ENCODE results near the gene SQSTM1.

SQSTM1 gene

DNA sequence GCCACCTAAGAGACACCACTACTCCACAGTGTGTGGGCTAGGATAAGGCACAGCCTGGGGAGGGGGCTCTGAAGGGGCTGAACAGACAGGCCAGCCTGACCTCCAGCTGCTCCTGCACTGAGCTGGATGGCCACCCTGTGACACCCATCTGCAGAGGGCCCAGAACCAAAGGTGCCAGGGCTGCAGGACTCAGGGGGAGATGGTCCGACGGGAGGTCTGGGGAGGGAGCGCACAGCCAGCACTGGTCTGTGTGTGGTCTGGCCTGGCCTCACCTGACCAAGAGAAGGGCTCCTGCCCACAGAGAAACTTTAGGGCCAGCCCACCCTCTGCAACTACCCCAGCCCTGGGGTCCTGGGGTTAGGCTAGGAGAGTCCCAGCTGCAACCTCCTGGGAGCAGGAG, 26.1 kb upstream of the SQSTM1 start:
- no peak for DNase-seq

DNA sequence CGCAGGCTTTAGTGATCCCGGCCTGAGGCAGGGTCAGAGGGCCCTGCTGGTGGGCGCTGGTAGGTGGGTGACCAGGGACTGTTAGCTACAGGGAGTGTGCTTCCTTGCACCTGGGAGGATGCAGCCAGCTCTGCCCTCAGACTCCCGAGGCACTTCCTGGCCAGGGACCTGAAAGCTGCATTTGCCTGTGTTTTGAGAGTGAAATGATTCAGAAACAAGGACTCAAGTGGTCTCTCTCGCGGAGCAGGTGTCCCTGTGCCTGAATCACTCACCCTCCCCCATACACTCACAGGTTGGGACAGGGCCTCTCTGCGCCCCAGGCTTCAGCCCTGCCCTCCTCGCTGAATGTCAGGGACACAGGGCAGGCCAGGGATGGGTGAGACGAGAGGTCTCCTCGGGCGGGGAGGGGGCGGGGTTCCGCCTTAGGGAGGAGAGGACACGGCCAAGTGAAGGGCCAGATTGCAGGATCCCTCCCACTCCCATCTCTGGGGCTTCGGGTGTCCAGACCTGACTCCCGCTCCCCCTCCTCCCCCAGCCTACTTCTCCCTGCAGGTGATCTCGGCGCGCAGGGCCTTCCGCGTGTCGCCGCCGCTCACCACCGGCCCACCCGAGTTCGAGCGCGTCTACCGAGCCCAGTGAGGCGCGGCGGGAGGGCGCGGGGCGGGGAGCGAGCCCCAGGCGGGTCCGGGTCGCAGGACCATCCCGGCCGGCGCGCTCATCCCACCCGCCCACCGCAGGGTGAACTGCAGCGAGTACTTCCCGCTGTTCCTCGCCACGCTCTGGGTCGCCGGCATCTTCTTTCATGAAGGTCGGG, 25.4 kb upstream of the SQSTM1 start:
- DNase-seq: peak in 1 of 56 donors; percentile 25

DNA sequence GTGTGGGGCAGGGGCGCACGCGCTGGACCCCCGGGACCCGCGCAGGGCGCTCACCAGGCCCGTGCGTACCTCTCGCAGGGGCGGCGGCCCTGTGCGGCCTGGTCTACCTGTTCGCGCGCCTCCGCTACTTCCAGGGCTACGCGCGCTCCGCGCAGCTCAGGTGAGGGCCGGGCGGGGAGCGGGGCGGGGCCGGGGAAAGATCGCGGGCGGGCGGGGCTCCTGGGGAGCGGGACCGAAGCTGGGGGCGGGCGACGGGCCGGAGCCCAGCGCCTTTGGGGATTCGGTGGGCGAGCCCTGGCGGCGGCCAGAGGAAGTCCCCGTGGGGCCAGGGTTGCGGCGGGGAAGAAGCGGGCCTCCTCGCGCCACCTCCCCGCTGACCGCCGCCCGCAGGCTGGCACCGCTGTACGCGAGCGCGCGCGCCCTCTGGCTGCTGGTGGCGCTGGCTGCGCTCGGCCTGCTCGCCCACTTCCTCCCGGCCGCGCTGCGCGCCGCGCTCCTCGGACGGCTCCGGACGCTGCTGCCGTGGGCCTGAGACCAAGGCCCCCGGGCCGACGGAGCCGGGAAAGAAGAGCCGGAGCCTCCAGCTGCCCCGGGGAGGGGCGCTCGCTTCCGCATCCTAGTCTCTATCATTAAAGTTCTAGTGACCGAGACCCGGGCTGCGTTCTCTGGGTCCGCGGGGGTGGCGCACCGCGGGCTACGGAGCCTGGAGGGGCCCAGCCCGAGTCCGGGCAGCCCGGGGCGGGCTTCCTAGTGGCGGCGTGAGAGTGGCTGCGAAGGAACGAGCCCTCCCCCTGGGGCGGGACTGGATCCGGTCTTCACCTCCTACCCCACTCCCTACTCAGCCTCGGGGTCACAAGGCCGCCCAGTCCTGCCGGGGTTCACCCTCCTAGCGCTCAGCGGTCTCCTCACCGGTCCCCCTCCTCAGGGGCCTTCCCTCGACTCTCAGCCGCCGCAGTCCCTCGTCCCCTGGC, 24.6 kb upstream of the SQSTM1 start:
- DNase-seq: peak in 44 of 56 donors; percentile 35 to 82 (median 60)

DNA sequence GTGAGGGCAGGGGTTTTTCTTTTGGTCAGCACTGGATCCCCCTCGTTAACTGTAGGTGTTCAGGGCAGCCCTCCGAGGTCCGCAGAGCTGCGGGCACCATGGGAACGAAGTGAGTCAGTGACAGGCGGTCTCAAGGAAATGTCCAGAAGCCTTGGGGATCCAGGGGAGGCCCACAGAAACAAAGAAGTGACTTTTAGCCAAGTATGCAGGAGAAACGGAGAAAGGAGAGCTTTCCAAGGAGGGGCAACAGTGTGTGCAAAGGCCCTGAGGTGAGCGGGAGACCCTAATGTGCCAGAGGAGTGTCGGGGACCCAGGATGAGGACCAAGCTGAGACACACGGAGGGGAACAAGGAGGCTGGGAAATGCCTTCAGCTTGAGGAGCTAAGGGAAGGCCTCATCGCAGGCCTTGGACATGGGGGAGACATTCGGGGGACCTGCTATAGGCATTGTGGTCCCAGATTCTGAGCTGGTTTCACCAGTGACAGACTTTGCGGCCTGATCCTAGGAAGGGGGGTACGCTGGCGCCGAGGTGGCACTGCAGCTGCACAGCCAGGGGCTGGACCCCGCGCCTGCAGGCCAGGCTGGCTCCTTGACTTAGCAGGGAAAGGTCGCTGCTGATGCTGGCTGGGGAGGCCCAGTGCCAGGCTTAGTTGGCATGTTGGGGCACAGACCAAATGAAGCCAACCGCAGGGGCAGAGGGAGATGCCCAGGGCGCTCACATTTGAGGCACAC, 23.7 kb upstream of the SQSTM1 start:
- no peak for DNase-seq

DNA sequence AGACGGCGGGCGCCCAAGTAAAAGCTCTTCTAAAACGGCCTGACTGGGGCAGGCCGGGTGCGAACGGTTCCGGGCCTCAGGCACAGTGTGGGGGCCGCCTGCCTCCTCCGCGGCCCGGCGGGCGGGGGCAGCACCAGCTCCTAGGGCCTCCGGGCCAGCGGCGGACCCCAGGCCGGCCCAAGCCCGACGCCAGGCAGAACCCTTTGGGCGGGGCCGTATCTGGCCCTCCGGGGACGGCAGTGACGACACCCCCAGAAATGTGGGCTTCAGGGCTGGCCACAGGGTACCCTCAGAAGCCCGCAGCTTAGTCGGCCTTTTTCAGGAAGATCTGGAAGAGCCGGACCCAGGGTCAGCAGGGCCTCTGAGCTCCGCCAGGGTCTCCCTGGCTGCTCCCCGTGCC, 23.0 kb upstream of the SQSTM1 start:
- no peak for DNase-seq

DNA sequence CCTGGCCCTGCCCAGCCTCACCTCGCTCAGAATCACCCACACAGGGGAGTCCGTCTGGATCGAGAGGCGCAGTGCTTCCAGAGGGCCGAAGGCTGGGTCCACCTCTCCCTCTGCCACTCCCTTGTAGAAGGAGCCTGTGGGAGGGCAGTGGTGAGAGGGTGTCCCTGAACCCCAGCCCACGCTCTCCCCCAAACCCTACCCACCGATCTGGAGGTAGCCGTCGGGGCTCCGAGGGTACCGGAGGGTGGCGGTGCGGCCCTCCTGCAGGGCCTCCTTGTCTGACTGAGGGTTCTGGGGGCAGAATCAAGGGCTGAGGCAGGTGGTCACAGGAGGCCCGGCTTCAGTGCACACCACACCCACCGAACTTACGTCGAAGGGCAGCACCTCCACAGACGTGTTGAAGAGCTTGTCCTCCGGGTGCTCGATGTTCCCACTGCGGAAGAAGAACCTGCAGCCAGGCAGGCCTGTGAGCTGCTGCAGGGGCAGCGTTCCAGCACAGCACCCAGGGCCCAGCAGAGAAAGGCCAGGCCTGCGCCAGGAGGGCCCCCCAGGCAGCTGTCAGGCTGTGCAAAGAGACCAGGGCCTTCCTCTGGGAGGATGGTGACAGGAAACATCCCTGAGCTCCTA, 22.4 kb upstream of the SQSTM1 start:
- no peak for DNase-seq

DNA sequence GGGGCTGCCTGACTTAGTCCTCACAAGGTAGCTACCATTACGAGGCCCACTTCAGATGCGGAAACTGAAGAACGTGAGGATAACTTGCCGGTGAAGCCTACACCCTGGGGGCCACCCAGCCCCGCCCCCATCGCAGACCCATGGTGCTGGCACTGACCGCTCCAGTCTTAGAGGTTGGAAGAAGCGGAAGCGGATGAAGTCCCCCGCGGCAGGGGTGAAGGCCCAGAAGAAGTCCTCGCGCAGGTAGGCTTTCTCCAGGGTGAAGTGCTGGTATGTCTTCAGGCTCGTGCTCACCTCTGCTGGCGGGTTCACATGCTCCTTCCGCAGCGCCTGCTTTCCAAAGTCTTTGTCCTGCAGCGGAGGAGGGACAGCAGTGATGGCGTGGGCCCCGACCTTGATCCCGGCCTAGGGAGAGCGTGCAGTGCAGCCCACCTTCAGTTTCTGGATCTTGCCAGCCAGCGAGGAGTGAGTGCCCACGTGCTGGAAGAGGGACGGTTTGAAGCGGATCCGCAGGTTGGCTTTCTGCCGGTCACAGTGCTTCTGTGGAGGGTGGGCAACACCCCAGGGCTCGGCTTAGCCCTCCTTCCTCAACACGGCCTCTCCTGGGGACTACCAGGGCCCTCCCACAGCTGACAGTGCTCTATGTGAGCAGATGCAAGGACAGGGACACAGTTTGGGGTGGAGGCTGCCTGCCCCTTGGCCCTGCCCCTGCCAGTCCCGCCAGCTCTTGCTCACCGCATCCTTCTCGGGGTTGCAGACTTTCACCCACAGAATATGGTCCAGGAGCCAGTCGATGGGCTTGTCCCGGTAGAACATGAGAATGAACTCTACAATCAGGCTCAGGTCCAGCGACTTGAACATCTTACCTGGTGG, 21.7 kb upstream of the SQSTM1 start:
- no peak for DNase-seq

DNA sequence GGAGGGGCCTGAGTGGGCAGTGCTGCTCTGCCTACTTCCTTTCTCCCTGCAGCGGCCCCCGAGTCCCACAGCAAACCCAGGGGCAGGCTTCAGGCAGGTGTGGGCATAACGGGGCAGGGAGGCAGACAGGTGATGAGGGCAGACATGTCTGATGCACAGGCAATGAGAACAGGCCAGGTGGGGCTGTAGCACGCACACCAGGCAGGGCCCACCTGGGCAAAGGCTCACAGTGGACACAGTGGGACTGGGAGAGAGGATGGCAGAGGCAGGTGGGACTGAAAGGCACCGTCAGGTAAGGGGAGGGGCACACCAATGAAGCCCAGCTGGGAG, 21.1 kb upstream of the SQSTM1 start:
- no peak for DNase-seq

DNA sequence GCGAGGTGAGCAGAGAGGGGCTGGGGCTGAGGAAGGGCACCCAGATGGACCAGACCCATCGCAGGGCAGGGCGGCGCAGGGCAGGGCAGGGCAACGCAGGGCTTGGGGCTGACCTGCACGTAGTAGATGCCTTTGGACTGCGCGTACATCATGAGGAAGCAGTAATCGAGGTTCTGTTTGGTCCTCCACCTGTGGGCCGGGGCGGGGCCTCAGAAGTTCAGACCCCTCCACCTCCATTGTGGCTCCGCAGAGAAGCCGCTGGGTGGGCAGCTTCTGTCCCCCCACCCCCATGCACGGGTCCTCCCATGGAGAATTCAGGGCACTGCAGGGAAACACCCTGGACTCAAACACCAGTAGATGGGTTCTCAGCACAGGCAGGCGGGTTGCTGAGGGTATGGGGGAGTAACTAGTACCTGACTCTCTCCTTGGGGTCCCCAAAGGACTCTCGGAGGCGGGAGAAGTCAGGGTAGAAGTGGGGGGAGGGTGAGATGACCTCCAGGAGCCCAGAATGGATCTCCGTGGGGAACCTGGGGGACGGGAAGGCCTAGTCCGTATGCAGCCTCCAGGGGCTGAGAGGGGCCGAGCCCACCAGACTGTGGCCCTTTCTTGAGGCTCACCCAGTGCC, 20.5 kb upstream of the SQSTM1 start:
- no peak for DNase-seq

DNA sequence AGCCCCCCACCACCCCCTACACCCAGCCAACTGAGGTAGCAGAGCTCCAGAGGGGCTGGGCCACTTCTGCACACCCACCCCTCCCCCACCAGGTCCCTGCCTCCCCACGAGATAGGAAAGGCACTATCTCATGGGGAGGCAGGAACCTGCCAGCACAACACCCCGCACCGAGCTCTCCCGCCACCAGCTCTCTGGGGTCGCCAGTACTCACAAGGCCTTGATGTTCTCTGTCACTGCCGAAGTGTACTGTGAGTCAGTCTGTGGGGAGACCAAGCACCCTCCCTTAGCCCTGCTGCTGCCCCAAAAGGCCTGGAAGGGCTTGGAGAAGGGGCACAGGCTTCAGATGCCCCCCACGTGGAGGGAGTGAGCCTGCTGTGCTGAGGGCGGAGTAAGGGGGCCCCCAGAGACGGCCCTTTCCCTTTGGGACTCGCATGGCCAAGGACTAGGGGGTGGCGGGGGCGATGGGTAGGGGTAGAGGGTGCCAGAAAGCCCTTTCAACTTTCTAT, 20.0 kb upstream of the SQSTM1 start:
- no peak for DNase-seq

DNA sequence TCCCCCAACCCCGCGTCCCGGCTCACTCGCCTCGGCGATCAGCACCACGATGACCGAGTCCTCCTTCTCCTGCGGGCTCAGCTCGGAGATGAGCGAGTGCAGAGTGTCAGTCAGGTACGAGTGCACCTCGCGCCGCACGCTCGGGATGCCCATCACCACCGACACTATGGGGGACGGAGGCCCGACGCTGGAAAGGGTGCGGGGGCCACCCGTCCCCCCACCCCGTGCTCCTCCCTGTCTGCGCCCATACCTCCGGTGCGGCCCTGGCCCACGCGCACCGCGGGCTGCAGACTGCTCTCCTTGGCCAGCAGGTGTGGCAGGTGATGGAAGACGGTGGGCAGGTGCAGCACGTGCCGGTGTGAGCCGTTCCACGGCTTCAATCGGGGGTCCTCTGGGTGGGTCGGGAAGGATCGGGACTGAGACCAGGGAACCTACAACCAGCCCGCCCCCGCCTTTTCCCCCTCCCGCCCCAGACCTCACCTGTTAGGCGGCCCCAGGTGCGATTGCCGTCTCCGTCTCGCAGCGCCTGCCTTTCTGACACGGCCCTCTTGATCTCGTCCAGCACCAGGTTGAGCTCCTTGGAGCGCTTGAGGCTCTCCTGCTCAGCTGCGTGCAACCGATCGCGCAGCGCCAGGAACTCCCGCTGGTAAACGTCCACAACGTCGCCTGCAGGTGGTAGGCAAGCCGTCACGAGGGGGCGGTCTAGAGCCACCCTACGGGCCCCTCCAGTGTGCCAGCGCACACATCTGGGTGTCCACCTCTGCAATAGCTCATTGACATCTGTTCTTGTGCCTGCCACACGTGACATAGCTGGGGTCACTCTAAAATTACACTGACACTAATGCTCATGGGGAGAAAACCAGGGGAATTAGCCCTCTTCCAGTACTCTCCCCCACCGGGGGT, 19.1 kb upstream of the SQSTM1 start:
- DNase-seq: peak in 18 of 56 donors; percentile 19 to 69 (median 30)

DNA sequence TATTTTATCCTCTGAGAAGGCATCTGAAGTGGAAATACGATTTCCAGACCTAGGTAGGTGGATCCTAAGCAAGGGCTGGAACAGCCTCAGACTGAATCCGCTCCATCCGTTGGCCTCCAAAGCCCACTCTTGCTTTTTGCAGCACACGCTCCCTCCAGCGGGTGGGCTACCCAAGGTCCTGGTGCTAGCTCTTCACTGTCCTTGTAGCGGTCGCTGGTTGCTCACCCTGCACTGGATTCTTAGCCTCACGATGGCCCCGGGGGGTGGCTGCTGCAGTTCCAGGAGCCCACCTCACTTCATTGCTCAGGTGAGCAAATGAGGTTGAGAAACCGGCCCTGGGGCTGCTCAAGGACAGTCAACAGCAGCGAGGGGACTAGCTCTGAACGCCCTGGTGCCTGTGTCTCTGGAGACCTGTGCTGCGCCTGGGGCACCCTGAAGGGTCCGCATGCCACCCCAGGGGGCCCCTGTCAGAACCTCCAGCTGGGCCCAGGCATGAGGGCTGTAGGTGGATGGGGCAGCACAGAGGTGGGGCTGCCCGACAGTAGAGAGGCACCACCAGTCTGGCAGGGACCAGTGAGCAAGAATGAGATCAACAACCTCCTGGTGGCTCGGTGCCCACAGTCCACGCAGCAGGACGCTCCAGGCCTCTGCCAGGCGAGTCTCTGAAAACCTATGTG, 18.4 kb upstream of the SQSTM1 start:
- no peak for DNase-seq

DNA sequence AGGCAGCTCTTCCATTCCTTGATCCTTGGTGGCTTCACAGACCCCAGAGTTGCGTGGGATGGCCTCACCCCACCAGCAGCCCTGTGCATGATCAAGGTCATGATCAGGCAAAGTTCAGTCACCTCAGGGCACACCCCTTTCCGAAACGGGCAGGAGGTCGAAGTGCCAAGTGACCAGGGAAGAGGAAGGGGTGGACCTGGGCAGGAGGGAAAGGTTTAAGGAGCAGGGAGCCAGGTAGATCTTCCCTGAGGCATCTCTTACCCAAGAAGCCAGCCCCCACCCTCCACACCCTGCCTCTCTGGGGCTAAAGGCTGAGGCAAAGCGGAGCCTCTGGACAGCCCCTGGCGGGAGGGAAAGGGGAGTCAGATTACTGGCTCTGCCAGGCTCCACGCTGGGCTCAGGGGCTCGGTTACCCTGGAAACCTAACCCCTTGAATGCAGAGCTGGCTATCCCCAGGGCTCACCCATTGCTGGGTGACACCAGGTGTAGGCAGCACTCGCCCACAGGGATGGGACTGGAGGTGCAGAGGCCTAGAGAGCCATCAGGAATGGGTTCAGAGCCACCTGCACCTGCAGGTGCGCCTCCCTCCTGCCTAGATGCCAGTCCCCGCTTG, 17.6 kb upstream of the SQSTM1 start:
- DNase-seq: no peak

DNA sequence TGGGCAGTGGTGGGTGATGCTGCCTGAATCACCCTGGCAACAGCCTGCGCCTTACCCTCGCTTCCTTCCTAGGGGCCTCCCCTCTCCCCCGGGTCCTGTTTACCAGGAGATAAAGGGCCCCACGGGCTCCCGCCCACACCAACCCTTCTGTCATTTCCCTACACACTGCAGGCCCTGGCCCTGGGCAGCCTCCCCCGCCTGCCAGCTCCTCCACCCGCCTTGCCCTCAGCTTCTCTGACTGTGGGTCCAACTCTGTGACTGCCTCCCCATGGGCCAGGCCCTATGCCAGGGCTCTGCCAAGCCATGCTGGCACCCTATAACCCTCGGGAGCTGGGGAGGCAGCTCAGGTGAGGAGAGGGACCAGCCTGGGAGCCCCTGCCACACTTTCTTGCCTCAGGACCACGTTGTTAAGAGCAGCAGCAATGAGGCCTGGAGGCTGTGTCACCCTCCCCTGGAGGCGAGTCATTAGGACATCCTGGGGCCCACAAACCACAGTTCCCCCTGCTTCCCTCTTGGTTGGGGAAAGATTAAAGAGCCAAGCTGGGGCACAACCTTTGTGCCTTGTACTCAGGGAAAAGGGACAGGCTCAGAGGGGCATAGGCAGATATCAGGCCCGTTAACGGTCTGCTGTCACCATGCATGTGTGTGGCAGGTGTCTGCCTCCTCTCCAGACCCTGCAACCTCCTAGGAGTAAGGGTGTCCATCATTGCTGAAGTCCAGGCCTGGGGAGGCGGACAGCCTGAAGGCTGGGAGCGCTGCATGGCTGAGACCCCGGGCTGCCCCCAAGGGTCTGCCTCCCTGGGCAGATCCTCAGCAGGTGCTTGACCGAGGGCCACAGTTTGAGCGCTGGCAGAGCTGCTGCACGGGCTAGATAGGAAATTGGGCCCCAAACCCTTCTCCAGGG, 16.8 kb upstream of the SQSTM1 start:
- no peak for DNase-seq

DNA sequence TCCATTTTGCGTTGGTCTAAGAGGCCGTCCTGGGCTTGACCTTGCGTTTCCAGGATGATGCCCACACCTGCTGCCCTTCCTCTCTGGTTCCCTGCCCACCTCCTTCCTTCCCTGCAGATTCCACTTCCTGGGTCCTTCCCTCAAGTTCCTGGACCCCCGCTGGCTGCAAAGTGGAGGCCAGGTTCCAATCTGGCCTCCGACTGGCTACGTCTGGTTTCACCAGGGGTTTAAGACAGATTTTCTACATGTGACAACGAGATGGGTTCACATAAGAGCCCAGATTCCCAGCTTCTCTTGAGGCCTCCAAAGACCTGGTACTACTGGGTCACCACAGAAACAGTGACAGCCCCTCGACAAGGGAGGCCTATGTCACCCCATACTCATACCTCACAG, 16.2 kb upstream of the SQSTM1 start:
- no peak for DNase-seq

DNA sequence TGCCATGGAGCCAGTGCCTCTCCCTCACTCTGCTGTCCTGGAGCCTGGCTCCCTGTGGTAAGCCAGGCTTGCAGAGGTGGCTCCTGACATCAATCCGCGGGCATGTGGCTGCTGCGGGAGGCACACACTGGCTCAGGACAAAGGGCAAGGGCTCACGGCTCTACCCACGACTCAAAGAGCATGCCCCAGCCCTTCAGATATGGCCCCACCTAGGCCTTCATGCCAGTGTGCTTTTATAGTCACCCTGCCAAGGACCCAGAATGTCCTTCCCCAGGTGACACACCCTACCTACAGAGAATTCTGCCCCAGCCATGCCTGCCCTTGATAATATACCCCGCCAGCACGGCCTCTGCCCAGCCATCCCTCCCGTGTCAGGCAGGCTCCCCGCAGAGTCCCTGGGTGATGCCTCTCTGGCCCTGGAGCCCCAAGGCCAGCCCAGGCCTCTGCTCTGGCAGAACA, 15.6 kb upstream of the SQSTM1 start:
- no peak for DNase-seq

Measured in nucleus accumbens (tissue), 56 donors.